WTC11 (cell line): ENCODE measurements around the gene WDR27. TPM values are rescaled to one million over a fixed set of nuclear protein-coding genes. Genes with fewer than 3 reads are reported as not detected.

ENCODE experiments used
- ATF1 ChIP-seq: sonication (generic); formaldehyde crosslinking; IDR thresholded peaks from 2 replicates; pipeline ENCODE4 v1.8.1; 2023; ENCODE audit warnings: mild to moderate bottlenecking, moderate library complexity, missing genetic modification reagents
- CREM ChIP-seq: sonication (generic); formaldehyde crosslinking; IDR thresholded peaks from 2 replicates; pipeline ENCODE4 v1.8.1; 2022; ENCODE audit warnings: mild to moderate bottlenecking, missing genetic modification reagents, moderate library complexity
- FOXJ3 ChIP-seq: sonication (generic); formaldehyde crosslinking; IDR thresholded peaks from 2 replicates; pipeline ENCODE4 v1.9.0; 2021; ENCODE audit warnings: missing genetic modification reagents, mild to moderate bottlenecking, borderline replicate concordance
- FOXP1 ChIP-seq: sonication (generic); formaldehyde crosslinking; IDR thresholded peaks from 2 replicates; pipeline ENCODE4 v1.8.0; 2022; ENCODE audit warnings: missing genetic modification reagents, mild to moderate bottlenecking, moderate library complexity, borderline replicate concordance
- GRHL2 ChIP-seq: fragments of 250-450 bp; sonication (Bioruptor Pico); IDR thresholded peaks from 2 replicates; pipeline ENCODE4 v1.8.0; 2022; ENCODE audit warnings: mild to moderate bottlenecking, moderate library complexity; ENCODE audit not compliant: insufficient replicate concordance, severe bottlenecking
- GTF2I ChIP-seq: fragments of 250-450 bp; sonication (Bioruptor Pico); conservative IDR thresholded peaks from 2 replicates; pipeline ENCODE4 v1.4.0; 2021; ENCODE audit warnings: mild to moderate bottlenecking
- IRF2 ChIP-seq: sonication (generic); formaldehyde crosslinking; IDR thresholded peaks from 2 replicates; pipeline ENCODE4 v1.8.0; 2022; ENCODE audit warnings: low read depth, missing genetic modification reagents, borderline replicate concordance
- NFYB ChIP-seq: sonication (generic); formaldehyde crosslinking; conservative IDR thresholded peaks from 2 replicates; pipeline ENCODE4 v1.8.0; 2022; ENCODE audit warnings: low read depth, missing genetic modification reagents
- RELA ChIP-seq: sonication (generic); formaldehyde crosslinking; IDR thresholded peaks from 2 replicates; pipeline ENCODE4 v1.8.1; 2022; ENCODE audit warnings: missing genetic modification reagents, mild to moderate bottlenecking, borderline replicate concordance
- RORB ChIP-seq: fragments of 250-450 bp; sonication (Bioruptor Pico); IDR thresholded peaks from 2 replicates; pipeline ENCODE4 v1.9.0; 2021; ENCODE audit warnings: mild to moderate bottlenecking
- SMAD4 ChIP-seq: sonication (generic); formaldehyde crosslinking; IDR thresholded peaks from 2 replicates; pipeline ENCODE4 v1.8.0; 2022; ENCODE audit warnings: mild to moderate bottlenecking, missing genetic modification reagents
- ZNF138 ChIP-seq: sonication (generic); formaldehyde crosslinking; conservative IDR thresholded peaks from 2 replicates; pipeline ENCODE4 v1.8.1; 2022; ENCODE audit warnings: mild to moderate bottlenecking, moderate library complexity, missing genetic modification reagents
- ZNF219 ChIP-seq: sonication (generic); formaldehyde crosslinking; IDR thresholded peaks from 2 replicates; pipeline ENCODE4 v1.8.0; 2023; ENCODE audit warnings: missing genetic modification reagents, mild to moderate bottlenecking, borderline replicate concordance
- ZNF317 ChIP-seq: sonication (generic); formaldehyde crosslinking; IDR thresholded peaks from 2 replicates; pipeline ENCODE4 v1.8.1; 2023; ENCODE audit warnings: low read depth, mild to moderate bottlenecking, moderate library complexity, missing genetic modification reagents, borderline replicate concordance
- total RNA-seq: library from RNA; stranded (reverse); gene quantifications from 3 replicates; pipeline ENCODE4 v1.2.3, GENCODE V29; 2021
- TF ChIP-seq, protein P1 (sequence below): sonication (generic); formaldehyde crosslinking; IDR thresholded peaks from 2 replicates; pipeline ENCODE4 v1.8.1; 2023; ENCODE audit warnings: mild to moderate bottlenecking, missing genetic modification reagents
- TF ChIP-seq, protein P2 (sequence below): sonication (generic); formaldehyde crosslinking; IDR thresholded peaks from 2 replicates; pipeline ENCODE4 v1.8.1; 2023; ENCODE audit warnings: mild to moderate bottlenecking, missing genetic modification reagents
- TF ChIP-seq, protein P3 (sequence below): sonication (generic); formaldehyde crosslinking; IDR thresholded peaks from 2 replicates; pipeline ENCODE4 v1.8.1; 2023; ENCODE audit warnings: mild to moderate bottlenecking, missing genetic modification reagents, moderate library complexity
- TF ChIP-seq, protein P4 (sequence below): sonication (generic); formaldehyde crosslinking; IDR thresholded peaks from 2 replicates; pipeline ENCODE4 v1.8.1; 2022; ENCODE audit warnings: mild to moderate bottlenecking, missing genetic modification reagents, moderate library complexity, borderline replicate concordance
- TF ChIP-seq, protein P5 (sequence below): sonication (generic); formaldehyde crosslinking; IDR thresholded peaks from 2 replicates; pipeline ENCODE4 v1.8.1; 2023; ENCODE audit warnings: mild to moderate bottlenecking, missing genetic modification reagents, borderline replicate concordance
- TF ChIP-seq, protein P6 (sequence below): sonication (generic); formaldehyde crosslinking; IDR thresholded peaks from 2 replicates; pipeline ENCODE4 v1.8.0; 2023; ENCODE audit warnings: missing genetic modification reagents
- TF ChIP-seq, protein P7 (sequence below): sonication (generic); formaldehyde crosslinking; IDR thresholded peaks from 2 replicates; pipeline ENCODE4 v1.8.1; 2022; ENCODE audit warnings: low read depth, missing genetic modification reagents, borderline replicate concordance
- TF ChIP-seq, protein P8 (sequence below): fragments of 250-450 bp; sonication (Bioruptor Pico); IDR thresholded peaks from 2 replicates; pipeline ENCODE4 v1.9.0; 2021; ENCODE audit warnings: mild to moderate bottlenecking

The WDR27 gene
- total RNA-seq, 1 experiment from 2014 or later, result 126 TPM

DNA sequence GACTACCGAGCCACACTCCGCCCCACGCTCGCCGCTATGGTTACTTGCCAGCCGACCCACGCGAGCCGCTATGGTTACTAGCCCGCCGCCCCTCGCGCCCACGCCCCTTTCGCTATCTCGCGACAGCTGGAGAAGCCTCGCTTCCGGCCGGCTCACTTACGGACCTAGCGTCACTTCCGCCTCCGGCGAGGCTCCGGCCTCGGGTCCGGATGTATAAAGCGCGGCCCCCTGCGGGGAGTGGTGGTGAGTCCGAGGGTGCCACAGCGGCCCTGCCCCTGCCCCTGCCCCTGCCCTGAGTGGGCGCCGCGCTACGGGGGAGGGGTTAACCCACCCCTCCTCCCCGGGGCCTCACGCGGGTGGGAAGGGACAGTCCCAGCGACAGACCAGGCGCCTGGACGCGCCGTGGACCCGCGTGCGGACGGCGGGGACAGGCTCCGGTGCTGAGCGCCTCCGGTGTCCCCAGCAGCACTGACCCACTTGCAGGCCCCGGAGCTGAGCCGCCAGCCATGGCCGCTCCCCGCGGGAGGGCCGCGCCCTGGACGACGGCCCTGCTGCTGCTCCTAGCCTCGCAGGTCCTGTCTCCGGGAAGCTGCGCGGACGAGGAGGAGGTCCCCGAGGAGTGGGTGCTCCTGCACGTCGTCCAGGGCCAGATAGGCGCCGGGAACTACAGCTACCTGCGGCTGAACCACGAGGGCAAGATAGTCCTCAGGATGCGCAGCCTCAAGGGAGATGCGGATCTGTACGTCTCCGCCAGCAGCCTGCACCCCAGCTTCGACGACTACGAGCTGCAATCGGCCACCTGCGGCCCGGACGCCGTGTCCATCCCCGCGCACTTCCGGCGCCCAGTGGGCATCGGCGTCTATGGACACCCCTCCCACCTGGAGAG is at the start of gene WDR27, which contains the start of gene C6orf120 (continued):
- TF ChIP-seq, protein P1, sequence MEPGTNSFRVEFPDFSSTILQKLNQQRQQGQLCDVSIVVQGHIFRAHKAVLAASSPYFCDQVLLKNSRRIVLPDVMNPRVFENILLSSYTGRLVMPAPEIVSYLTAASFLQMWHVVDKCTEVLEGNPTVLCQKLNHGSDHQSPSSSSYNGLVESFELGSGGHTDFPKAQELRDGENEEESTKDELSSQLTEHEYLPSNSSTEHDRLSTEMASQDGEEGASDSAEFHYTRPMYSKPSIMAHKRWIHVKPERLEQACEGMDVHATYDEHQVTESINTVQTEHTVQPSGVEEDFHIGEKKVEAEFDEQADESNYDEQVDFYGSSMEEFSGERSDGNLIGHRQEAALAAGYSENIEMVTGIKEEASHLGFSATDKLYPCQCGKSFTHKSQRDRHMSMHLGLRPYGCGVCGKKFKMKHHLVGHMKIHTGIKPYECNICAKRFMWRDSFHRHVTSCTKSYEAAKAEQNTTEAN (CRISPR knock-in tag), result no peak; the same call in 1 of the 2 replicates
- TF ChIP-seq, protein P2, sequence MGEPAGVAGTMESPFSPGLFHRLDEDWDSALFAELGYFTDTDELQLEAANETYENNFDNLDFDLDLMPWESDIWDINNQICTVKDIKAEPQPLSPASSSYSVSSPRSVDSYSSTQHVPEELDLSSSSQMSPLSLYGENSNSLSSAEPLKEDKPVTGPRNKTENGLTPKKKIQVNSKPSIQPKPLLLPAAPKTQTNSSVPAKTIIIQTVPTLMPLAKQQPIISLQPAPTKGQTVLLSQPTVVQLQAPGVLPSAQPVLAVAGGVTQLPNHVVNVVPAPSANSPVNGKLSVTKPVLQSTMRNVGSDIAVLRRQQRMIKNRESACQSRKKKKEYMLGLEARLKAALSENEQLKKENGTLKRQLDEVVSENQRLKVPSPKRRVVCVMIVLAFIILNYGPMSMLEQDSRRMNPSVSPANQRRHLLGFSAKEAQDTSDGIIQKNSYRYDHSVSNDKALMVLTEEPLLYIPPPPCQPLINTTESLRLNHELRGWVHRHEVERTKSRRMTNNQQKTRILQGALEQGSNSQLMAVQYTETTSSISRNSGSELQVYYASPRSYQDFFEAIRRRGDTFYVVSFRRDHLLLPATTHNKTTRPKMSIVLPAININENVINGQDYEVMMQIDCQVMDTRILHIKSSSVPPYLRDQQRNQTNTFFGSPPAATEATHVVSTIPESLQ (CRISPR knock-in tag), result no peak
- TF ChIP-seq, protein P3, sequence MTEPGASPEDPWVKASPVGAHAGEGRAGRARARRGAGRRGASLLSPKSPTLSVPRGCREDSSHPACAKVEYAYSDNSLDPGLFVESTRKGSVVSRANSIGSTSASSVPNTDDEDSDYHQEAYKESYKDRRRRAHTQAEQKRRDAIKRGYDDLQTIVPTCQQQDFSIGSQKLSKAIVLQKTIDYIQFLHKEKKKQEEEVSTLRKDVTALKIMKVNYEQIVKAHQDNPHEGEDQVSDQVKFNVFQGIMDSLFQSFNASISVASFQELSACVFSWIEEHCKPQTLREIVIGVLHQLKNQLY (CRISPR knock-in tag), result peak; percentile 92; the same call in 1 of the 2 replicates
- TF ChIP-seq, protein P4, sequence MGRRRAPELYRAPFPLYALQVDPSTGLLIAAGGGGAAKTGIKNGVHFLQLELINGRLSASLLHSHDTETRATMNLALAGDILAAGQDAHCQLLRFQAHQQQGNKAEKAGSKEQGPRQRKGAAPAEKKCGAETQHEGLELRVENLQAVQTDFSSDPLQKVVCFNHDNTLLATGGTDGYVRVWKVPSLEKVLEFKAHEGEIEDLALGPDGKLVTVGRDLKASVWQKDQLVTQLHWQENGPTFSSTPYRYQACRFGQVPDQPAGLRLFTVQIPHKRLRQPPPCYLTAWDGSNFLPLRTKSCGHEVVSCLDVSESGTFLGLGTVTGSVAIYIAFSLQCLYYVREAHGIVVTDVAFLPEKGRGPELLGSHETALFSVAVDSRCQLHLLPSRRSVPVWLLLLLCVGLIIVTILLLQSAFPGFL (CRISPR knock-in tag), result peak; percentile 17; the same call in 1 of the 2 replicates
- TF ChIP-seq GTF2I (CRISPR knock-in tag) (no peak), RORB (CRISPR knock-in tag) (no peak), RELA (CRISPR knock-in tag) (no peak), GRHL2 (CRISPR knock-in tag) (no peak), FOXJ3 (CRISPR knock-in tag) (no peak), CREM (CRISPR knock-in tag) (peak; percentile 84), IRF2 (CRISPR knock-in tag) (no peak), ZNF219 (peak; percentile 37; the same call in 1 of the 2 replicates), NFYB (CRISPR knock-in tag) (no peak; the same call in 1 of the 2 replicates), SMAD4 (CRISPR knock-in tag) (peak; percentile 73), ATF1 (CRISPR knock-in tag) (peak; percentile 37; the same call in 1 of the 2 replicates), FOXP1 (CRISPR knock-in tag) (peak; percentile 1; the same call in 1 of the 2 replicates), ZNF138 (CRISPR knock-in tag) (no peak), ZNF317 (CRISPR knock-in tag) (0 out of 2 replicates have a peak, but pooled peaks have one; percentile 32)
- TF ChIP-seq, protein P5, sequence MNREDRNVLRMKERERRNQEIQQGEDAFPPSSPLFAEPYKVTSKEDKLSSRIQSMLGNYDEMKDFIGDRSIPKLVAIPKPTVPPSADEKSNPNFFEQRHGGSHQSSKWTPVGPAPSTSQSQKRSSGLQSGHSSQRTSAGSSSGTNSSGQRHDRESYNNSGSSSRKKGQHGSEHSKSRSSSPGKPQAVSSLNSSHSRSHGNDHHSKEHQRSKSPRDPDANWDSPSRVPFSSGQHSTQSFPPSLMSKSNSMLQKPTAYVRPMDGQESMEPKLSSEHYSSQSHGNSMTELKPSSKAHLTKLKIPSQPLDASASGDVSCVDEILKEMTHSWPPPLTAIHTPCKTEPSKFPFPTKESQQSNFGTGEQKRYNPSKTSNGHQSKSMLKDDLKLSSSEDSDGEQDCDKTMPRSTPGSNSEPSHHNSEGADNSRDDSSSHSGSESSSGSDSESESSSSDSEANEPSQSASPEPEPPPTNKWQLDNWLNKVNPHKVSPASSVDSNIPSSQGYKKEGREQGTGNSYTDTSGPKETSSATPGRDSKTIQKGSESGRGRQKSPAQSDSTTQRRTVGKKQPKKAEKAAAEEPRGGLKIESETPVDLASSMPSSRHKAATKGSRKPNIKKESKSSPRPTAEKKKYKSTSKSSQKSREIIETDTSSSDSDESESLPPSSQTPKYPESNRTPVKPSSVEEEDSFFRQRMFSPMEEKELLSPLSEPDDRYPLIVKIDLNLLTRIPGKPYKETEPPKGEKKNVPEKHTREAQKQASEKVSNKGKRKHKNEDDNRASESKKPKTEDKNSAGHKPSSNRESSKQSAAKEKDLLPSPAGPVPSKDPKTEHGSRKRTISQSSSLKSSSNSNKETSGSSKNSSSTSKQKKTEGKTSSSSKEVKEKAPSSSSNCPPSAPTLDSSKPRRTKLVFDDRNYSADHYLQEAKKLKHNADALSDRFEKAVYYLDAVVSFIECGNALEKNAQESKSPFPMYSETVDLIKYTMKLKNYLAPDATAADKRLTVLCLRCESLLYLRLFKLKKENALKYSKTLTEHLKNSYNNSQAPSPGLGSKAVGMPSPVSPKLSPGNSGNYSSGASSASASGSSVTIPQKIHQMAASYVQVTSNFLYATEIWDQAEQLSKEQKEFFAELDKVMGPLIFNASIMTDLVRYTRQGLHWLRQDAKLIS (CRISPR knock-in tag), result no peak; the same call in 1 of the 2 replicates
- TF ChIP-seq, protein P6, sequence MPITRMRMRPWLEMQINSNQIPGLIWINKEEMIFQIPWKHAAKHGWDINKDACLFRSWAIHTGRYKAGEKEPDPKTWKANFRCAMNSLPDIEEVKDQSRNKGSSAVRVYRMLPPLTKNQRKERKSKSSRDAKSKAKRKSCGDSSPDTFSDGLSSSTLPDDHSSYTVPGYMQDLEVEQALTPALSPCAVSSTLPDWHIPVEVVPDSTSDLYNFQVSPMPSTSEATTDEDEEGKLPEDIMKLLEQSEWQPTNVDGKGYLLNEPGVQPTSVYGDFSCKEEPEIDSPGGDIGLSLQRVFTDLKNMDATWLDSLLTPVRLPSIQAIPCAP, result no peak
- TF ChIP-seq, protein P7, sequence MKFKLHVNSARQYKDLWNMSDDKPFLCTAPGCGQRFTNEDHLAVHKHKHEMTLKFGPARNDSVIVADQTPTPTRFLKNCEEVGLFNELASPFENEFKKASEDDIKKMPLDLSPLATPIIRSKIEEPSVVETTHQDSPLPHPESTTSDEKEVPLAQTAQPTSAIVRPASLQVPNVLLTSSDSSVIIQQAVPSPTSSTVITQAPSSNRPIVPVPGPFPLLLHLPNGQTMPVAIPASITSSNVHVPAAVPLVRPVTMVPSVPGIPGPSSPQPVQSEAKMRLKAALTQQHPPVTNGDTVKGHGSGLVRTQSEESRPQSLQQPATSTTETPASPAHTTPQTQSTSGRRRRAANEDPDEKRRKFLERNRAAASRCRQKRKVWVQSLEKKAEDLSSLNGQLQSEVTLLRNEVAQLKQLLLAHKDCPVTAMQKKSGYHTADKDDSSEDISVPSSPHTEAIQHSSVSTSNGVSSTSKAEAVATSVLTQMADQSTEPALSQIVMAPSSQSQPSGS (CRISPR knock-in tag), result 0 out of 2 replicates have a peak, but pooled peaks have one; percentile 32
- TF ChIP-seq, protein P8, sequence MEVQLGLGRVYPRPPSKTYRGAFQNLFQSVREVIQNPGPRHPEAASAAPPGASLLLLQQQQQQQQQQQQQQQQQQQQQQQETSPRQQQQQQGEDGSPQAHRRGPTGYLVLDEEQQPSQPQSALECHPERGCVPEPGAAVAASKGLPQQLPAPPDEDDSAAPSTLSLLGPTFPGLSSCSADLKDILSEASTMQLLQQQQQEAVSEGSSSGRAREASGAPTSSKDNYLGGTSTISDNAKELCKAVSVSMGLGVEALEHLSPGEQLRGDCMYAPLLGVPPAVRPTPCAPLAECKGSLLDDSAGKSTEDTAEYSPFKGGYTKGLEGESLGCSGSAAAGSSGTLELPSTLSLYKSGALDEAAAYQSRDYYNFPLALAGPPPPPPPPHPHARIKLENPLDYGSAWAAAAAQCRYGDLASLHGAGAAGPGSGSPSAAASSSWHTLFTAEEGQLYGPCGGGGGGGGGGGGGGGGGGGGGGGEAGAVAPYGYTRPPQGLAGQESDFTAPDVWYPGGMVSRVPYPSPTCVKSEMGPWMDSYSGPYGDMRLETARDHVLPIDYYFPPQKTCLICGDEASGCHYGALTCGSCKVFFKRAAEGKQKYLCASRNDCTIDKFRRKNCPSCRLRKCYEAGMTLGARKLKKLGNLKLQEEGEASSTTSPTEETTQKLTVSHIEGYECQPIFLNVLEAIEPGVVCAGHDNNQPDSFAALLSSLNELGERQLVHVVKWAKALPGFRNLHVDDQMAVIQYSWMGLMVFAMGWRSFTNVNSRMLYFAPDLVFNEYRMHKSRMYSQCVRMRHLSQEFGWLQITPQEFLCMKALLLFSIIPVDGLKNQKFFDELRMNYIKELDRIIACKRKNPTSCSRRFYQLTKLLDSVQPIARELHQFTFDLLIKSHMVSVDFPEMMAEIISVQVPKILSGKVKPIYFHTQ (CRISPR knock-in tag), result no peak
